GM12878 (cell line): ENCODE data around the gene FAR2. TPM values are rescaled to one million over a fixed set of nuclear protein-coding genes. Genes with fewer than 3 reads are reported as not detected.
"Not testable (repeated sequence)": the region's sequence is repeated elsewhere in the genome, so short reads cannot be mapped to it uniquely, and the experiment has no call there.

ENCODE experiments used
- ATAC-seq: fragments of 200-7000 bp; cut with Tn5 transposase; 3 replicates; pipeline ENCODE4 v1.9.1; 2020; ENCODE audit warnings: mild to moderate bottlenecking, moderate library complexity
- BruUV-seq: library from RNA; stranded (reverse); fragments of 400-500 nt; replicated peaks from 2 replicates; lab custom pipeline; 2021; lab: Mats Ljungman, UMichigan
- CTCF ChIA-PET: fragments of 300-600 bp; sonication (Branson Sonifier 250); formaldehyde crosslinking; extraction: SDS; loops from one replicate; lab custom pipeline; 2021; ENCODE audit warnings: inconsistent platforms; lab: Yijun Ruan, JAX
- POLR2A ChIA-PET: fragments of 350-600 bp; formaldehyde crosslinking; extraction: SDS; loops from one replicate; lab custom pipeline; 2021; ENCODE audit warnings: inconsistent platforms; lab: Charles Lee
- RAD21 ChIA-PET: fragments of 300-600 bp; sonication (Branson Sonifier 250); formaldehyde crosslinking; loops from one replicate; lab custom pipeline; 2023; ENCODE audit warnings: antibody characterized with exemption; ENCODE audit not compliant: unreplicated experiment; lab: Charles Lee
- SMC1A ChIA-PET: fragments of 300-600 bp; sonication (Branson Sonifier 250); formaldehyde crosslinking; loops from one replicate; lab custom pipeline; 2023; ENCODE audit not compliant: unreplicated experiment, uncharacterized antibody; lab: Charles Lee
- DNase-seq: peaks from one replicate; pipeline ENCODE4 v3.0.0-alpha.2; 2011; ENCODE audit warnings: low read depth, low spot score
- FAIRE-seq: peaks from 3 replicates; lab custom pipeline; 2011; peaks lifted over from hg19 to GRCh38; lab: Jason Lieb, UNC
- H2AFZ ChIP-seq: 2 replicates; pipeline ENCODE4 v1.6.0; 2011; ENCODE audit warnings: low read depth, low read length, control low read depth; ENCODE audit not compliant: control insufficient read depth
- H3K27ac ChIP-seq: 2 replicates; pipeline ENCODE4 v1.5.1; 2011; ENCODE audit warnings: control low read depth; ENCODE audit not compliant: control insufficient read depth, insufficient read depth
- H3K27me3 ChIP-seq, 2 experiments: replicated peaks in 1 of 2; 2 replicates each; pipeline versions ENCODE4 v1.6.0 to v1.6.1; 2011; ENCODE audit warnings: low read length in 1 of 2; ENCODE audit not compliant: control insufficient read depth in 2 of 2, insufficient read depth in 2 of 2
- H3K36me3 ChIP-seq, 2 experiments: 2 replicates each; pipeline ENCODE4 v1.5.1; 2011; ENCODE audit warnings: low read length in 1 of 2; ENCODE audit not compliant: control insufficient read depth in 2 of 2, insufficient read depth in 2 of 2
- H3K4me1 ChIP-seq: 2 replicates; pipeline ENCODE4 v1.6.1; 2011; ENCODE audit warnings: mild to moderate bottlenecking, low read length, moderate library complexity, mixed read lengths; ENCODE audit not compliant: control insufficient read depth, insufficient read depth
- H3K4me2 ChIP-seq: 2 replicates; pipeline ENCODE4 v1.6.0; 2011; ENCODE audit warnings: control low read depth; ENCODE audit not compliant: control insufficient read depth, insufficient read depth
- H3K4me3 ChIP-seq: fragments of 200-600 bp; sonication (generic); 2 replicates; pipeline ENCODE4 v1.5.1; 2016
- H3K79me2 ChIP-seq: 2 replicates; pipeline ENCODE4 v1.6.0; 2011; ENCODE audit warnings: low read length; ENCODE audit not compliant: control insufficient read depth, insufficient read depth
- H3K9ac ChIP-seq: 2 replicates; pipeline ENCODE4 v1.8.0; 2011; ENCODE audit warnings: low read length, control low read depth, mixed read lengths; ENCODE audit not compliant: control insufficient read depth, insufficient read depth
- H3K9me3 ChIP-seq: replicated peaks from 3 replicates; pipeline ENCODE4 v1.5.1; 2011; ENCODE audit warnings: mild to moderate bottlenecking, low read length; ENCODE audit not compliant: control insufficient read depth, insufficient read depth
- H4K20me1 ChIP-seq: 2 replicates; pipeline ENCODE4 v1.6.0; 2011; ENCODE audit not compliant: control insufficient read depth, insufficient read depth
- NBN ChIP-seq: fragments of 450-650 bp; IDR thresholded peaks from 2 replicates; pipeline ENCODE4 v1.6.1; 2016
- WGBS: methylation state at CpG from one replicate; pipeline ENCODE4 v1.1.6; 2016; ENCODE audit warnings: low lambda C conversion rate; ENCODE audit not compliant: insufficient replicate concordance, insufficient coverage; ENCODE audit errors: missing lambda C conversion rate; 5-methylcytosine and 5-hydroxymethylcytosine counted together
- in situ Hi-C: fragments of 300-500 bp; cut with MboI; formaldehyde crosslinking; loops from 9 replicates; pipeline ENCODE4 v1.14.3; 2018; ENCODE audit warnings: mixed read lengths
- intact Hi-C: fragments of 100-400 bp; cut with micrococcal nuclease; formaldehyde crosslinking; loops from one replicate; pipeline ENCODE4 v1.14.2; 2022; ENCODE audit not compliant: unreplicated experiment
- polyA plus RNA-seq, 11 experiments: library from polyadenylated mRNA; depleted of rRNA in 4 of 11; unstranded in 6 of 11; stranded (reverse) in 5 of 11; fragments of >200 nt; fragmentation: Nextera tagmentation in 4 of 11; fragmentation: Illumina TruSeq in 1 of 11; extraction: Ambion mirVana in 4 of 11; extraction: Trizol in 1 of 11; gene quantifications; 1 replicate in 1 of 11; 2 replicates in 10 of 11; pipeline versions ENCODE4 v1.2.1 to v1.2.3, GENCODE V29; 2011 to 2016; ENCODE audit warnings: inconsistent platforms in 2 of 11, missing spikeins in 2 of 11, low read depth in 1 of 11
- total RNA-seq, 4 experiments: library from RNA; depleted of rRNA in 3 of 4; stranded (reverse); fragments of >200 nt in 3 of 4; fragmentation: Illumina TruSeq in 1 of 4; extraction: Trizol in 1 of 4; gene quantifications; 2 replicates each; pipeline versions ENCODE4 v1.2.1 to v1.2.3, GENCODE V29; 2013 to 2021

The FAR2 gene
- total and polyA plus RNA-seq, 10 of the 15 experiments (the other 5 are each of a cell fraction or from before 2014, with no cell fraction given), result 0.50 to 1.1 (median 0.65) TPM

- FAIRE-seq, result not testable (repeated sequence)
- SMC1A ChIA-PET, result interaction anchor here (0.7 kb wide), 1 partner anchor 19 kb away, joined by 3 read pairs; no protein-coding TSS in a partner anchor
These were observed 21.5 kb downstream of the FAR2 start for GRCh38 chr12:29170478-29171084.

GRCh38 chr12:29171421-29172258 is 22.6 kb downstream of the FAR2 start:
- Histone ChIP-seq H4K20me1 (no peaks in the 10 kb centered on the region), H3K9ac (no peak overlapping the region), H3K4me2 (no peak overlapping the region), H3K36me3 (no peaks in the 10 kb centered on the region), H3K4me1 (no peaks in the 10 kb centered on the region), H2AFZ (no peak overlapping the region), H3K79me2 (no peaks in the 10 kb centered on the region), H3K9me3 (no peaks in the 10 kb centered on the region; the same call in 2 of the 3 replicates), H3K27me3 (no peaks in the 10 kb centered on the region), H3K4me3 (no peak overlapping the region), H3K27ac (no peak overlapping the region)
- ChIA-PET RAD21 (no interaction called here), POLR2A (no interaction called here), SMC1A (interaction anchor here (0.7 kb wide), 1 partner anchor 18 kb away, joined by 3 read pairs; no protein-coding TSS in a partner anchor), CTCF (no interaction called here)
- FAIRE-seq (no peak), ATAC-seq (no peak), DNase-seq (no peak)
- intact Hi-C loops, result no loop called here
- no peak for TF ChIP-seq NBN
- in situ Hi-C loops, result no loop called here
- no TSS peak for BruUV-seq
- WGBS, result 42% methylated on average over 23 of the region's 26 CpGs

More at GRCh38 chr12:29170478-29171084, 21.5 kb downstream of the FAR2 start:
- H4K20me1 ChIP-seq, BruUV-seq, in situ Hi-C loops, H3K9ac ChIP-seq, H3K4me2 ChIP-seq, H3K27me3 ChIP-seq, RAD21 ChIA-PET, CTCF ChIA-PET, intact Hi-C loops, POLR2A ChIA-PET, DNase-seq, H3K27ac ChIP-seq, H3K79me2 ChIP-seq, ATAC-seq, H2AFZ ChIP-seq, H3K4me3 ChIP-seq, H3K9me3 ChIP-seq, H3K4me1 ChIP-seq, H3K36me3 ChIP-seq: not testable (repeated sequence)
- WGBS, result 72% methylated on average over 5 of the region's 5 CpGs
